ENCODE results near the gene SDSL.
A peak's percentile ranks its signal among the peaks of the same experiment; 100 is the strongest.

Gene SDSL

GRCh38 chr12:113422886-113423669, 898 bp downstream of the SDSL start:
- DNase-seq, result no peak

- DNase-seq, result no peak
Measured at GRCh38 chr12:113424456-113424855, 2.3 kb downstream of the SDSL start.

GRCh38 chr12:113424915-113425823, 3.0 kb downstream of the SDSL start:
- peak; percentile 42 to 53 for DNase-seq

- no peak for DNase-seq
Measured at GRCh38 chr12:113425960-113426453, 3.8 kb downstream of the SDSL start.

GRCh38 chr12:113427882-113428281, 5.7 kb downstream of the SDSL start:
- DNase-seq, result no peak

- DNase-seq, result no peak
Measured at GRCh38 chr12:113428482-113428881, 6.3 kb downstream of the SDSL start.

- DNase-seq, result no peak
Measured at GRCh38 chr12:113432986-113433385, 10.8 kb downstream of the SDSL start.

- no peak for DNase-seq
Measured at GRCh38 chr12:113435367-113435766, 13.2 kb downstream of the SDSL start.

GRCh38 chr12:113436586-113436985, 14.4 kb downstream of the SDSL start:
- DNase-seq, result no peak

- DNase-seq, result no peak
Measured at GRCh38 chr12:113436993-113437728, 15.0 kb downstream of the SDSL start.

- DNase-seq, result no peak
Measured at GRCh38 chr12:113437729-113438100, 15.5 kb downstream of the SDSL start.

GRCh38 chr12:113438523-113439300, 16.5 kb downstream of the SDSL start:
- DNase-seq, result no peak

- no peak for DNase-seq
Measured at GRCh38 chr12:113439301-113439597, 17.1 kb downstream of the SDSL start.

GRCh38 chr12:113439606-113440030, 17.4 kb downstream of the SDSL start:
- DNase-seq, result peak in 1 of 2 experiments; percentile 33

GRCh38 chr12:113440336-113440735, 18.2 kb downstream of the SDSL start:
- DNase-seq, result no peak

GRCh38 chr12:113440947-113441782, 19.0 kb downstream of the SDSL start:
- DNase-seq, result no peak

GRCh38 chr12:113443030-113443539, 20.9 kb downstream of the SDSL start:
- no peak for DNase-seq

GRCh38 chr12:113445544-113446171, 23.5 kb downstream of the SDSL start:
- DNase-seq, result peak; percentile 54 to 64

GRCh38 chr12:113448873-113449272, 26.7 kb downstream of the SDSL start:
- DNase-seq, result no peak

- DNase-seq, result no peak
Measured at GRCh38 chr12:113449299-113449698, 27.1 kb downstream of the SDSL start.

GRCh38 chr12:113449839-113450238, 27.7 kb downstream of the SDSL start:
- no peak for DNase-seq

Measured in Kasumi-1 (cell line).